Thyroid gland (tissue), 4 donors: Measurements from ENCODE around the gene FAM186B. TPM values are rescaled to one million over a fixed set of nuclear protein-coding genes. Genes with fewer than 3 reads are reported as not detected.

Experiments used
- DNase-seq, 2 donors: peaks; one replicate each; pipeline ENCODE4 v3.0.0-alpha.2; 2019
- H3K27ac ChIP-seq, 3 donors: fragments of 200-600 bp; sonication (generic); 1 replicate in 2 of 3; 2 replicates in 1 of 3; pipeline ENCODE4 v1.5.1; 2016 to 2019; ENCODE audit warnings: mild to moderate bottlenecking in 1 of 3, moderate library complexity in 1 of 3
- H3K27me3 ChIP-seq: fragments of 200-600 bp; sonication (generic); one replicate; pipeline ENCODE4 v1.5.1; 2019
- H3K36me3 ChIP-seq, 2 donors: fragments of 200-600 bp; sonication (generic); one replicate each; pipeline ENCODE4 v1.5.1; 2016 to 2019
- H3K4me1 ChIP-seq, 2 donors: fragments of 200-600 bp; sonication (generic); one replicate each; pipeline ENCODE4 v1.5.1; 2017 to 2019
- H3K4me3 ChIP-seq, 3 donors: fragments of 200-600 bp; sonication (generic); replicated peaks in 1 of 3; 1 replicate in 2 of 3; 2 replicates in 1 of 3; pipeline ENCODE4 v1.5.1; 2016; ENCODE audit warnings: mild to moderate bottlenecking in 1 of 3
- H3K9me3 ChIP-seq: fragments of 200-600 bp; sonication (generic); one replicate; pipeline ENCODE4 v1.5.1; 2017
- POLR2A ChIP-seq, 2 donors: fragments of 450-650 bp; IDR thresholded peaks; one replicate each; pipeline ENCODE4 v1.6.1; 2017; ENCODE audit warnings: antibody characterized with exemption in 2 of 2, mild to moderate bottlenecking in 2 of 2, moderate library complexity in 1 of 2
- WGBS, 2 donors: methylation state at CpG; one replicate each; pipeline ENCODE4 v1.1.5; 2017; 5-methylcytosine and 5-hydroxymethylcytosine counted together
- intact Hi-C: fragments of 100-400 bp; cut with DNase I; formaldehyde crosslinking; loops from one replicate; pipeline ENCODE4 v1.15.1; 2023
- small RNA-seq: library from RNA; depleted of rRNA; stranded (forward); fragments of <200 nt; gene quantifications from one replicate; pipeline ENCODE3, GENCODE V24; 2016
- total RNA-seq, 4 donors: library from RNA; depleted of rRNA; stranded (reverse); fragments of >200 nt; gene quantifications; one replicate each; pipeline ENCODE4 v1.2.3, GENCODE V29; 2016
- TF ChIP-seq, protein P1 (sequence below), 6 experiments: fragments of 200-600 bp in 3 of 6; fragments of 450-650 bp in 3 of 6; sonication (generic) in 3 of 6; IDR thresholded peaks; one replicate each; pipeline ENCODE4 v1.5.1; 2016 to 2019; ENCODE audit warnings: antibody characterized with exemption in 6 of 6, mild to moderate bottlenecking in 2 of 6, inconsistent platforms in 1 of 6, moderate library complexity in 1 of 6

Gene FAM186B
- total RNA-seq, 4 donors from 2014 or later, result 1.1 to 2.1 (median 1.4) TPM

DNA sequence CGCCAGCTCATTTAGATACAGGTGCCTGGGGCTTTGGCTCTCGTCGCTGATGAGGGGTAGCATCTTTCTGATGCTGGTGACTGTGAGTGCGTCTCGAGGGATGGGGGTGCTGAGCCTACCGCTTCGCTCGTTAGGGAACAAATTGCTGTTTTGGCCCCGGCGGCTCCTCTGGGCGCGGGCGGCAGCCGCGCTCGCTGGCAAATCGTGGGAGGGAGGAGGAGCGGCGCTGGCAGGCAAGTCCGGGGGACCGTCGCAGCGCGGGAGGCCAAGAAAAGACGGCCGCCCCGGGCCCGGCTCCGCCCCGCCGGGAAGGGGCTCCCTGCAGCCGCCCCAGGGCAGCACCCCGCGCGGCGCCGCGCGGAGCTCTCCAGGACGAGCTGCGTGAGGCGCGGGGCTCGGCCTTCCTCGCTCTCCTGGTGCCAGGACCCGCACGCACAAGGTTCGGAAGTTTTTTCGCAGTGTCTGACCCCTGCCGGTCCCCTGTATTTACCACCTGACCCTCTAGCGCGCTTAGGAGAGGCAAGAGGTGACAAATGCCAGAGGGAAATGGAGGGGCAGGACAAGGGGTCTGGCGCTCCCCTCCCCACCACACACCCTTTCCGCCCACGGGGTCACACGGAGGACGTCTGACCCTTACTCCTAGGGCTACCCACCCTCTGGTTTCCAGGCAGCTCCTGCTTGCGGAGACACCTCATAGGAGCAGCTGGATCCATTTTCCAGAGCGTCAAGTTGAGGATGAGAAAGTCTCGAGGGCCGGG, 67.5 kb downstream of the FAM186B start:
- Histone ChIP-seq H3K27me3 (no peaks in the 10 kb centered on the region), H3K27ac (no peak overlapping the region), H3K36me3 (no peaks in the 10 kb centered on the region), H3K4me3 (peak overlapping the region in 2 of 3 donors; percentile 20 to 54), H3K4me1 (peaks cover 4 to 13% of the 10 kb centered on the region in 2 donors), H3K9me3 (no peaks in the 10 kb centered on the region)
- TF ChIP-seq POLR2A (IDR thresholded peaks at IDR 0.05), result no peak
- TF ChIP-seq, protein P1, sequence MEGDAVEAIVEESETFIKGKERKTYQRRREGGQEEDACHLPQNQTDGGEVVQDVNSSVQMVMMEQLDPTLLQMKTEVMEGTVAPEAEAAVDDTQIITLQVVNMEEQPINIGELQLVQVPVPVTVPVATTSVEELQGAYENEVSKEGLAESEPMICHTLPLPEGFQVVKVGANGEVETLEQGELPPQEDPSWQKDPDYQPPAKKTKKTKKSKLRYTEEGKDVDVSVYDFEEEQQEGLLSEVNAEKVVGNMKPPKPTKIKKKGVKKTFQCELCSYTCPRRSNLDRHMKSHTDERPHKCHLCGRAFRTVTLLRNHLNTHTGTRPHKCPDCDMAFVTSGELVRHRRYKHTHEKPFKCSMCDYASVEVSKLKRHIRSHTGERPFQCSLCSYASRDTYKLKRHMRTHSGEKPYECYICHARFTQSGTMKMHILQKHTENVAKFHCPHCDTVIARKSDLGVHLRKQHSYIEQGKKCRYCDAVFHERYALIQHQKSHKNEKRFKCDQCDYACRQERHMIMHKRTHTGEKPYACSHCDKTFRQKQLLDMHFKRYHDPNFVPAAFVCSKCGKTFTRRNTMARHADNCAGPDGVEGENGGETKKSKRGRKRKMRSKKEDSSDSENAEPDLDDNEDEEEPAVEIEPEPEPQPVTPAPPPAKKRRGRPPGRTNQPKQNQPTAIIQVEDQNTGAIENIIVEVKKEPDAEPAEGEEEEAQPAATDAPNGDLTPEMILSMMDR (IDR thresholded peaks at IDR 0.05), result peak in 1 of 6 experiments; percentile 4
- peak; percentile 17 to 26 for DNase-seq
- WGBS, 2 donors, result 0 to 7% methylated on average over 5 to 9 of the region's 61 CpGs
- intact Hi-C loops, result no loop called here

Small RNA genes lying within 50 kb of the gene (small RNA-seq; reads per million reads assigned to genes)
- gene HIGD1AP9 (not detected), gene POLR2KP1 (not detected), gene RNU6-834P (not detected)

Other genes starting within 250 kb of the FAM186B start
- 10 to 100 TPM; 24.7 to 37.8 (median 30.1) TPM for gene SPATS2, start 238.2 kb downstream of the FAM186B start, total RNA-seq
- 1 to 10 TPM in 2 of 4 donors, under 1 TPM in 1, not detected in 1; 0.94 to 2.2 (median 2.1) TPM for gene KCNH3, start 66.6 kb downstream of the FAM186B start, total RNA-seq
- 100 to 1,000 TPM in 1 of 4 donors, 10 to 100 TPM in 3; 56.7 to 111 (median 69.2) TPM for gene MCRS1, start 37.5 kb downstream of the FAM186B start, total RNA-seq
- gene PRPF40B, start 17.9 kb upstream of the FAM186B start, total RNA-seq, result 10 to 100 TPM; 29.5 to 39.7 (median 34.4) TPM
- gene FMNL3, start 101.8 kb upstream of the FAM186B start, total RNA-seq, result 10 to 100 TPM; 30.9 to 41.8 (median 35.1) TPM
- gene TMBIM6, start 135.9 kb upstream of the FAM186B start, total RNA-seq, result 1,000 to 10,000 TPM in 1 of 4 donors, 100 to 1,000 TPM in 3; 745 to 1,019 (median 804) TPM
- 10 to 100 TPM; 14.1 to 33.7 (median 16.3) TPM for gene NCKAP5L, start 222.8 kb upstream of the FAM186B start, total RNA-seq
- gene BCDIN3D, start 237.5 kb upstream of the FAM186B start, total RNA-seq, result 1 to 10 TPM; 3.9 to 6.1 (median 4.1) TPM